ENCODE results near the gene GALNS.
A peak's percentile ranks its signal among the peaks of the same experiment; 100 is the strongest.
"Not testable (repeated sequence)": the region's sequence is repeated elsewhere in the genome, so short reads cannot be mapped to it uniquely, and the experiment has no call there.

Gene GALNS

DNA sequence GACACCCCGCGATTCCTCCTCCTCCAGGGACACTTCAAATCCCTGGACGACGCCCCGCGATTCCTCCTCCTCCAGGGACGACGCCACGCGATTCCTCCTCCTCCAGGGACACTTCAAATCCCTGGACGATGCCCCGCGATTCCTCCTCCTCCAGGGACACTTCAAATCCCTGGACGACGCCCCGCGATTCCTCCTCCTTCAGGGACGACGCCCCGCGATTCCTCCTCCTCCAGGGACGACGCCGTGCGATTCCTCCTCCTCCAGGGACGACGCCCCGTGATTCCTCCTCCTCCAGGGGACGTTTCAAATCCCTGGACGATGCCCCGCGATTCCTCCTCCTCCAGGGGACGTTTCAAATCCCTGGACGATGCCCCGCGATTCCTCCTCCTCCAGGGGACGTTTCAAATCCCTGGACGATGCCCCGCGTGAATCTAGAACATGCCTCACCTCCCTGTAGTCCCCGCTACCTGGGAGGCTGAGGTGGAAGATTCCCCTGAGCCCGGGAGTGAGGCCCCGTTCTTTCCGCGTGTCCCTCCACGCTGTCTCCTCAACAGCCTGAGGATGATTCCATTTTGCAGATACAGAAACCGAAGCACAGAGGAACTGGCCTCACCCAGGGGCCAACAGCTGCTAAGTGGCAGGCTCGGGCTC is 33.1 kb upstream of the GALNS start:
- DNase-seq, result not testable (repeated sequence)

DNA sequence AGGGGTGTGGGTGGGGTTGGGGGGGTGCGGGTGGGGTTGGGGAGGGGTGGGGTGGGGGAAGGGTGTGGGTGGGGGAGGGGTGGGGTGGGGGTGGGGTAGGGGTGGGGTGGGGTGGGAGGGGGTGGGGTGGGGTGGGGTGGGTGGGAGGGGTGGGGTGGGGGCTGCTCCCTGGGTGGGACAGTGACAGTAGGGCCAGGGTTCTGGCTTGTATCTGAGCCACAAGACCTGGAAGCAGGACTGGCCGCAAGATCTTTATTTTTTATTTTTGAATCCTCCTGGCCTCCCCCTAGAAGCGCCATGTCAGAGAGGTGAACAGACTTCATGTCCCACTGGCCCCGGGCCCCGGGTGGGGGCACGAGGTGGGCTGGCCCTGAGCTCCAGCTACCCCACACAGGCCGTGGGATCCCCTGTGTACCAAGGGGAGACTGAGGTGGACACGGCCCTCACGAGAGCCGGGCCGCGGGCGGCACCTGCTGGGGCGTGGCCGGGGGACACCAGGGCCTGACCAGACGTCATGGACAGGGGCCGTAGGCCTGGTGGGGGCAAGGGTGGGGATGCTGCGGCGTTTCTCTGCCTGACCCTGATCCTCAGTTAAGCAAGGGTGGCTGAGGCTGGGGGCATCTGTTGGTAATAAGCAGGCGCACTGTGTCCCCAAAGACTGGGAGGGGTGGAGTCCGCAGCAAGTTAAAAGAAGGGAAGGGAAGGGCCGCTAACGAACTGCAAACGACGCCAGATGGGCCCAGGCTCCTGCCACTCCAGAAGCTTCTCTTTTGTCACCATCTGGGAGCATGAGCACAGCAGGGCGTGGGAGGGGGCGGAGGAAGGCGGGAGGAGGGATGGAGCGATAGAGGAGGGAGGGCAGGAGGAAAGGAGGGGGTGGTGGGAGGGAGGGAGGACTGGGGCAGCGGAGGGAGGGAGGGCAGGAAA is 32.0 kb upstream of the GALNS start:
- DNase-seq, result no peak

DNA sequence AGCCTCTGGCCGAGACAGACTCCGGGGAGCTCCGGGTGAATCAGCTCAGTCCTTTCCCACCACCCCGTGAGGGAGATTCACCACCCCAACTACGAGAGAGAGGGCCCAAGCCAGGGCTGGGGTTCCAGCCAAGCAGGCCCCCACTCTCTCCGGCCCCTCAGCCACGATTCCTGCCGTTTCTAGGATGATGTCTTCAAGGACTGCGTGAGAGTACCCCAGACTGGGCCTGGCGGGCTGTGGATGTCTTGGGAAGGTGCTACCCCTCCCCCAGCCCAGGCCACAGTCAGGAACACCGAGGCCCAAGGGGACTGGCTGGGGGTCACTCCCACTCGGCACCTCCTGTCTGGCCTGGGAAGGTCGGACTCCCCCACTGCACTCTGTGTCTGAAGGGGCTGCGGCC is 31.3 kb upstream of the GALNS start:
- no peak for DNase-seq

DNA sequence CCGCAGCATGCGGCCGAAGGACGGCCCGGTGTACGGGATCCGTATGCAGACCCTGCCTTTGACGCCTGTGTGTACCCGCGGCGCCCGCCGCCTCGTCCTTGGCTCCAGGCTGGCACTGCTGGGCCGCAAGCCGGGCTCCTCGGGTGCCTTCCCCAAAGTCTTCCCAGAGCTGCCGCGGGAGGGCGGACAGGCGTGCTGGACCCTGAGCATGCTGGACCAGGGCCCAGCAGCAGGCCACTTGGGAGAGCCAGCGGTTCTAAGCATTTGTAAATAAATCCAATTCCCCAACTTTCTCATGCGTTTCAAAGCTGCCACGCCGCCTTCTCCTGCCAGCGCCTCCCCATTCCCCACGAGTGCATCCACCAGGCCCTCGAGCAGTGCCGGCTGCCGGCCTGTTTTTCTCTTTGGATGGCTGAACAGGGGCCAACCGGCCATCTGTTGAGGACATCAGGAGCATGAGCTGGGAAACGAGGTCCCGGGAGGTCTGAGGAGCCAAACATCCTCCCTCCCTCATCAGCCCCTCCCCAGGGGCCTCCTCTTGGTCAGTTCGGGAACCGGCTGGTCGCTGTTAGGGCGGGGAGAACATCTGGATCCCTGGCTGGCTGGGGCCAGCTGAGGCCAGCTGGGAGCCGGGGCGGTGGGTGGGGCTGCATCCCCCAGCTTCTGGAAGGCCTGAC is 30.2 kb upstream of the GALNS start:
- DNase-seq, result no peak

DNA sequence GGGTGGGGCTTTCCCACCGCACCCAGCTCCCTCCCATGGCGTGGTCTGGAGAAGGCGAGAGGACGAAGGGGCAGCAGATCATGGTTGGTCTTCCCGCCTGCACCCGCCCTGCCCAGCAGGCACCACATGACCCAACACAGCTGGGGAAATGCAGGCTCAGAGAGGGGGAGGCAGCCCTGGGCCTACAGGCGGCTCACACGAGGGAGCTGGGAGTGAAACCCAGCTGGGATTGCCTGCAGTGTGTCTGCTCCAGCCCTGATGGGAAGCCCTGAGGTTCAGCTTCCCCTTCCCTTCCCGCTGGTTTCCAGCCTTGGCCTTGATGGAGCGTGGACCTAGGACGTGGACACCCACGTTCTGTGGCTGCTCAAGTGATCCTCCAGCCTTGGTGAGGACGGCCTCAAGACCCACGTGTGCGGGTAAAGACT is 29.7 kb upstream of the GALNS start:
- no peak for DNase-seq

DNA sequence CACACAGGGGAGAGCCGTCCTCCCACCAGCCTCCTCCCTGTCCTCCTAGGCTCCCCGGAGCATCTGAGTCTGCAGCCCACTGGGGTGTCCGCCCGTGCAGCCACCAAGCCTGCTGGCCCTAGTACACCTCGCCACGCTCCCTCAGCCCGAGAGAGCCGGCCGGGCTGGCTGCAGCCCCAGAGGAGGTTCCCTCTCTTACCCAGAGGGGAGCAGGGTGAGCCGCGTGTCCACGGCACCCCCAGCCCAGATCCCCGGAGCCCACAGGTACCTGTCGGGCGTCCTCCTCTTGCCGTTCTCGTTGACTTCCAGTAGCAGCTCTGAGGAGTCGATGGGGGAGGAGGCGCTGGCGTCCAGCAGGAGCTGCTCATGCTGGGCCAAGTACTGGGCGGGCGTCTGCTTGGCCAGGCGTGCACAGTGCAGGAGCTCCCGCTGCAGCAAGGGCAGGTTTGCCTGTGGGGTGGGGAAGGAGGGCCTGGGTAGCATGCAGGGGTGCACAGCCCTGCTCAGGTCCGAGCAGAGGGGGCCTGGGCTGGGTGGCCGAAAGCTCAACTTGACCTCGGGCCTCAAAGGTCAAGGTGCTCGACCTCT is 29.0 kb upstream of the GALNS start:
- DNase-seq, result no peak

DNA sequence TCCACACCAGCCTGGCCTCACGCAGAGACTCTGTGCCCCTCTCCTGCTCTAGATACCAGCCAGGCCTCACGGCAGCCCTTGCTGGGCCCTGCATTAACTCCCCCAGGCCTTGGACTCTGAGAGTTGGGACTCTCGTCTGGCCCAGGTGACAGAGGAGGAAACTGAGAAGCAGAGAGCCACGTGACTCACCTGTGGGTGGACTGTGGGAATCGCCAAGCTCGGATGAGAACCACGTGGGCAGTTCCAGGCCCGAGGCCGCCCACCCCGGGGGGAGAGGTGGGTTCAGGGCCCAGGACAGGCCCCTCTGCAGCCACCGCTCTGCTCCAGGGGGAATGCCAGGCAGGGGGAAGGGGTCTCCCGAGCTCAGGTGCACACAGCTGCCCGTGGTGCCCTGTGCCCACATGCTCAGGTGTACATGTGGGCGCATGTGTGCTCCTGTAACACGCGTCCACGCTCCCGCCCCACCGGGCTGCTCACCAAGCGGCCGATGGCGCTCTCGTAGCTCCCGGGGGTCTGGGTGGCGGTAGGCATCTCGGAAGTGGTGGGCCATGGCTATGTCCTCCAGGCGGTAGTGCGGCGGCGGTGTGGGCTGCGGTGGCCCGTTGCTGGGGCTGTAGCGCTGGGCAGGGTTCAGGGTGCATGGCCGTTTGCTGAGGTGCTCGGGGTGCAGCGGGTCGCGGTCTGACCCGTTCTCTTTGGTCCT is 28.0 kb upstream of the GALNS start:
- DNase-seq, result no peak

DNA sequence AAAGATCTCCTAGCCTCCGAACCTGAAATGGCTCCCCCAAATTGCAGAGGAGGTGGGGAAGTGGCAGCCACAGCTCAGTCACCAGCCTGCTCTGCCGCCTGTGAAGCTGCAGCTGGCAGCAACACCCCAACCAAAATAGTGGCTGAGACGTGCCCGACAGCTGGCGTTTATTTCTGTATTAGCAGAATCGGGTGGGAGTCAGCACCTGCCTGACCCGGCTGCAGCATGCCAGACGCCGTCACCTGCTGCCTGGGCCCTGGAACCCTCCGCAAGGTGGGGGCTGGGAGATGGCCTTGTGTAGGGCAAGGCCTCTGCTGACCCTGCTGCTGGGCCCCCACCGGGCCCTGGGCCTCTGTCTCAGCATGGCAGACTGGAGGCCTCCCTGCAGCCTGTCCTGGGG is 27.2 kb upstream of the GALNS start:
- DNase-seq, result peak in 2 of 51 donors; percentile 2 to 26

DNA sequence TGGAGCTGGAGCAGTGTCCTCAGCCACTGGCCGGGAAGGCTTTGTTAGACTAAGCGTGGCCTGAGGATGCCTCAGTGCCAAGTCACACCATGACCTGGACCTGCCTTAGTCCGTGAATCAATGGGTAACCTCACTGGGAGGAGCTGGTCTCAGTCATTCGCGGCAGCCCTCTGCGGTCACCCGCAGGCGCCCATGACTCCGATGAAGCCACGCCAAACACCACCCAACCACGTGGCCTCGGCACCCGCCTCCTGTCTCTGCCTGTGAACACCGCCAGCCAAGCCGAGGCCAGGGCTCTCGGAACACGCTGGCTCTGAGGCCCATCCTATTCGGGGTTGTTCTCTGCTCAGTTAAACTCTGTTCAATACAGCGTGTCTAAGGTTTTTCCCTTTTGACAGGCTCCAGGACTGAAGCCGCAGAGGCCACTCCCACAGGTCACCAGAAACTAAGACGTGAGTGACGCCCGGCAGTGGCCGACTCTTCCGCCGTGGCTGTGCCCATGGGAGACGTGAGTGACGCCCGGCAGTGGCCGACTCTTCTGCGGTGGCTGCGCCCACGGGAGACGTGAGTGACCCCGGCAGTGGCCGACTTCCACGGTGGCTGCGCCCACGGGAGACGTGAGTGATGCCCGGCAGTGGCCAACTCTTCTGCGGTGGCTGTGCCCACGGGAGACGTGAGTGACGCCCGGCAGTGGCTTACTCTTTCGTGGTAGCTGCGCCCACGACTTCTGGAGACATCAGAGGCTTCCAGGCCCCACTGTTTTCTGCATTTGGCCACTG is 26.6 kb upstream of the GALNS start:
- DNase-seq, result peak in 1 of 51 donors; percentile 26

DNA sequence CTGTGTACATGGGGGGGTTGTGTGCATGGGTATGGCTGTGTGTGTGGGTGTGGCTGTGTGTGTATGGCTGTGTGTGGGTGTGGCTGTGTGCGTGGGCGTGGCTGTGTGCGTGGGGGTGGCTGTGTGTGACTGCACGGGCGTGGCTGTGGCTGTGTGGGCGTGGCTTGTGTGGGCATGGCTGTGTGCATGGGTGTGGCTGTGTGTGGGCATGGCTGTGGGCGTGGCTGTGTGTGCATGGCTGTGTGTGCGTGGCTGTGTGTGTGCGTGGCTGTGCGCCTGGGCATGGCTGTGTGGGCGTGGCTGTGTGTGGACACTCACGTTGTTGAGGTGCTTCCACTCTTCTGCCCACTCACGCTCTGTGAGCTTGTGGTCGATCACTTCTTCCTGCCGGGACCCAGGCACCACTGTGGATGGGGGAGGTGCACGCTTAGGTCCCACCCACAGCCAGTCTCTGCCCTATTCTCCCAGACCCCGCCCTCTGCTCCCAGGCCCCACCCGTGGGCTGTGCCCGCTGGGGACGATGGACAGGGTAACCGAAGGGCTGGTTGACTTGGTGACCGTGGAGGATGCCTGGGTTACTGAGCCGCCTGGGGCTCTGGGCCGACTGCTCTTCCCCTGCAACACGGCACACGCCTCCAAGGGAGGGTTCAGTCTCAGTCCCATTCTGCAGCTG is 25.7 kb upstream of the GALNS start:
- no peak for DNase-seq

DNA sequence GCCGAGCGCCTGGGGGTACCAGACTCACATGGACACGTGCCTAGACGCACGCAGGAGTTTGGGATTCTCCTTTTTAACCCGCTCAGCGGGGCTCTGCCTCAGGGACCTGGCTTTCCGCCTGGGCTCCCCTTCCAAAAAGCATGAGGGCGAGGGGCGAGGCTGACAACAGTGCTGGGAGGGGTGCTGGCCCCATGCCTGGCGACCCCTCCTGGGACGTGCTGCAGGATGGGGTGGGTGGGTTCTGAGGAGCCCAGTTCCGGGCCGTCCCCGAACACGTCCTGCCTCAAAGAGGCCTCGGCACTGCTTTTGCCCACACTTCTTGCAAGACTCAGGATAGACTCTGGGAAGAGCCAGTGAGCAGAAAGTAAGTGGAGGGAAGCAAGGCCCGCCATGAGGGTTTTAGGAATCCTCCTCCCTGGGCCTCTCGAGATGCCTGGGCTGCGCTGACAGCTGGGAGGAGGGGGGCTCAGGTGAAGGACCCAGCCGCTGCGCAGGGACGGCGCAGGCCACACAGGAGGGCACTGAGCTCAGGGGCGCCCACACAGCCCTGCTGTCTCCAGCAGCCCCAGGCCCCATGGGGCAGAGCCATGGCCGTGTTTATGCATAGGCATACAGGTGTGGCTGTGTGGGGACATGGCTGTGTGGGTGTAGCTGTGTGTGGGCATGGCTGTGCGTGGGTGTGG is 25.1 kb upstream of the GALNS start:
- DNase-seq, result no peak

DNA sequence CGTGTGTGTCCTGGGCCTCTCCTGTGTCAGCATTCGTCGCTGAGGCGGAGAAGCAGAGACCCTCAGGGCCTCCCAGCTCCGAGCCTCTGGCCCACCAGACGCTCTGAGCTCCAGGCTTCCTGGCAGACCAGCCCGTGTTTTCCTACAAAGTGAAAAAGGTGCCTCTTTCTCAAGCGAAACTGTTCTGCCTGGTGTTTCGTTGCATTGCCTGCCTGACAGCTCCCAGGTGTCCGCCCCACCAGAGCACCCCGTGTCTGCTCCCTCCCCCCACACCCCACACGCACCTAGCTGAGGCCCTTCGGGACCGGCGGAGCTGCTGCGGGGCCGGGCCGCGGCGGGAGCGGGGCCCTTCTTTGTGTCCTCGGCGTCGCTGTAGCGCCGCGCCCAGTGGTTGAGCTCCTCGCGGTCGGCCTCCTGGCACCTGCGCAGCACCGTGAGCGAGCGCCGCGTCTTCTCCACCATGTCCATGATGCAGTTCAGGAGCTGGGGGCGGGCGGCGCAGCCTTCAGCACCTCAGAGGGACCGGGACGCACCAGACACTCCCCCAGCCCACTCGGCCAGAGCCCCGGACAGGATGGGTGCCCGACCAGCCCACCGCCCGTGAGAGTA is 24.4 kb upstream of the GALNS start:
- DNase-seq, result peak in 1 of 51 donors; percentile 5

DNA sequence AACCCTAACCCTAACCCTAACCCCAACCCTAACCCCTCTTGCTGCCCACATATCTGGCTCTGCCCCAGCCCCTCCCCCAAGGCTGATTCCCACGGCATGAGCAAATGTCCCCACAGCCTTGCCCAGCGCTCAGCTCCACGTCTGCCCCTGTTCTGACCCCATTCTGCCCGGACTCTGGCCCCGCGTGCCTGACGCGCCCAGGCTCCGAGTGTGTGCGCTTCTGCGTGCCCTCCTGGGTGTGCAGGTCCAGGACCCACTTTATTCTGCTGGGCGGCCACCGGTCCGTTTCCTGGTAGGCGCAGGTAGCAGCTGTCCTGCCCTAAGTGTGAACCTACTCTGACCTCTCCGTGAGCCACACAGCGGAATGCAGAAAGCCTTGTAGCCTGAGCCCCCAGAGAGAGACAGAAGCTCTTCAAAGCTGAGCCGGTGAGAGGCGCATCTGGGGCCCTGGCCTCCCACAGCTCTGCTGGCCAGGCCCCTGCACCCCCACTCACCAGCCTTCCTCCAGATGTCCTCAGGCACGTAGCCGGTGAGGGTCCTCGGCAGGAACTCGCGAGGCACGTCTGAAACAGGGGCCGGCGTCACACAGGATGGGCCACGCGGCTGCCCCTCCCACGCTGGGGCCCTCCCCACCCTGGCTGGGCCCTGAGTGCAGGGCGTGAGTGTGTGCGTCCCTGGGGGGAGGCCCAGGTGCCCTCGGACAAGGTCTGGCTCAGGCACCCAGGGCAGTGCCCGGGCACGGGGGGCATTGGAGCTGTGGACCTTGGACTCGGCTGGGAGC is 23.7 kb upstream of the GALNS start:
- no peak for DNase-seq

DNA sequence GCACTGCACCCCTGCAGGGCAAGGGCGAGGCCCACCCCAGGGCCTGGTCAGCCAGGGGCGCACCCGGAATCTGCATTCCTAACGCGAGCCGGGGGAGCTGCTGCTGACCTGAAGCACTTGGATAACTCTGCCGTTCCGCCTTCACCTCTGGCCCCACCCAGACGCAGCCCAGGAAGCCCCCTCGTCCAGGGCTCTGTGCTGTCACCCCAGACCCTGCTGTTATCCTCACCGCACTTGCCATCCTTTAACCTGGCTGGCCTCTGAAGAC is 23.0 kb upstream of the GALNS start:
- DNase-seq, result no peak

DNA sequence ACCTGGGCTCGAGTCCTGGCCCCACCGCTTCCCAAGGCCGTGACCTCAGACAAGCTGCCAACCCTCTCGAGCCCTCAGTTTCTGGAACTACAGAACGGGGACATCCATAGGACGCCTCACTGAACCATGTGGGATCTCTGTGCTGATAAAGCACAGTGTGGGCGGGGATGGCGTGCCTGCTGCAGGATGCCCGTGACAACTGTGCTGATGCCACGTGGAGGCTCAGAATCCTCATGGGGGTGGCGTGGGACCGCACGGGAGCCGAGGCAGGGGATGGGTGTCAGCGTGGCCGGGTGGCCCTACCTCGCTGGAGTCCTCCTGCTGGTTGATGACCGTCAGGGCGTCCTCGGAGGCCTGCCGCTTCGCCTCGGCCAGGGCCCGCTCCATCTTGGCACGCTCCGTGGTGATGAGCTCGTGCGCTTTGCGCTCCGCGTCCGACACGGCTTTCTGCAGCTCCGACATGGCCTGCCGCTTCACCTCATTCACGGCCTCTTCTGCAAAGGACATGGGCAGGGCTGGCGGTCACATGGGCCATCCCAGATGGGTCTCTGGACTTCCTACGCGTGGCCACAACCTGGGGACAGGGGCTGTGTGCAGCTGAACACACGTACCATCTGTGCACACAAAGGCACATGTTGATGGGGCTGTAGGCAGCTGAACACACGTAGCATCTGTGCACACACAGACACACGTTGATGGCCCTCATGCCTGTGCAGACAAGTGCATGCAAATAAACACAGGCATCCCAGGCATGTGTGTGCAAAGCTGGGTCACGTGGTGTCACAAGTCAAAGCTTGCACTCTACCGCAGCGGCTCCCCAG is 22.4 kb upstream of the GALNS start:
- DNase-seq, result peak in 1 of 51 donors; percentile 11

DNA sequence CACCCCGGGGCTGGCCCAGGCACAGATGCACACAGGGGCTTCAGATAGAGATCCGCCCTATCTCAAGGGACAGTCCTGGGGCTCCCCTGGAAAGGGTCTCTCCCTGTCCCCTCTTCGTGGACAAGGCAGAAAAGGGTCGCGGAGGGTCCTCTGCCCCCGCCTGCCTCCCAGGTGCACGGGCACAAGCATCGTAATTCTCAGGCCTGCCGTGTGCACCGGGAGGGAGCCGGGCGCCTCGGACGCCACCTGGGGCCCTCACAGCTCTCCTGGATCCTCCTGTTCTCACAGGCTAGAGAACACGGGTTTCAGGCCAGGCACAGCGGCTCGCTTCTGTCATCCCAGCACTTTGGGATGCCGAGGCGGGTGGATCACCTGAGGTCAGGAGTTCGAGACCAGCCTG is 21.6 kb upstream of the GALNS start:
- DNase-seq, result no peak

DNA sequence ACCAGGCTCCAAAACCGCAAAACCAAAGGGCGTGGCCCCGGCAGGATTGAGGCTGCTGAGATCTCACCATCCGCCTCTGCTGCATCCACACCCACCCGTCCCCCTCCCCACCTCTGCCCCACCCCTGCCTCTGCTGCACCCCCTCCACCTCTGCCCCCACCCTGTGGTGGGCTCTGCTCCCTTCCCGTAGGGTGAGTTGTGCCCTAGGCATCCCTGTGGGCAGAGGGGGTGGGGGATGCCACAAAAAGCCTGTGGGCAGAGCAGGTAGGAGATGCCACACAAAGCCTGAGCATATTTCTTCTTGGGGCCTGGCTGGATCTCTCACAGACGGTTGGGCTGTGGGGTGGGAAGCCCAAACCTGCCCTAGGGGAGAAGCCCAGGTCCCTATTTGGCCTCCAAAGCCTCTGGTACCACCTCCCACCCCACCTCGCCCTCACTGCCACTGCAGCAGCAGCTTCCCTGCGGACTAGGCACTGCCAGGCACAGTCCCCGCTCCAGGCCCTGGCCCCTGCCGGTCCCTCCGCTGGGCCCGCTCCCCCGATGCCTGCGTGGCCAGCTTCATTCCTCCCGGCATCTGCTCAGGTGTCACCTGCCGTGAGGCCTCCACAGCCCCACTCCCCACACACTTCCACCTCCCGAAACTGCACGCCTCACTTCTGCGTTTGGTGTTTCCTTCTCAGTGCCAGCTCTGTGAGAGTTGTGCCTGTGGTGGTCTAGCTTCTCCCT is 21.0 kb upstream of the GALNS start:
- DNase-seq, result no peak
